Spleen (tissue), 7 donors: ENCODE data around the gene TPCN2.

Source experiments
- CTCF ChIP-seq, 11 experiments: fragments of 200-600 bp in 7 of 11; fragments of 450-650 bp in 4 of 11; sonication (generic) in 4 of 11; IDR thresholded peaks in 8 of 11; conservative IDR thresholded peaks in 3 of 11; 1 replicate in 7 of 11; 2 replicates in 4 of 11; pipeline versions ENCODE4 v1.4.0 to v1.8.0; 2016 to 2021; ENCODE audit warnings: antibody characterized with exemption in 11 of 11, inconsistent platforms in 4 of 11, mild to moderate bottlenecking in 1 of 11
- POLR2AphosphoS5 ChIP-seq, 3 donors: sonication (generic); formaldehyde crosslinking; IDR thresholded peaks; one replicate each; pipeline ENCODE4 v1.5.1; 2017; ENCODE audit warnings: antibody characterized with exemption in 3 of 3
- donor health status: DM: no; HTN: no; CAD: no; lungs with moderate emphysema.
- donor health status: DM: no; HTN: no; CAD: no.
- donor health status: DM: no; HTN: no; CAD: no.

DNA sequence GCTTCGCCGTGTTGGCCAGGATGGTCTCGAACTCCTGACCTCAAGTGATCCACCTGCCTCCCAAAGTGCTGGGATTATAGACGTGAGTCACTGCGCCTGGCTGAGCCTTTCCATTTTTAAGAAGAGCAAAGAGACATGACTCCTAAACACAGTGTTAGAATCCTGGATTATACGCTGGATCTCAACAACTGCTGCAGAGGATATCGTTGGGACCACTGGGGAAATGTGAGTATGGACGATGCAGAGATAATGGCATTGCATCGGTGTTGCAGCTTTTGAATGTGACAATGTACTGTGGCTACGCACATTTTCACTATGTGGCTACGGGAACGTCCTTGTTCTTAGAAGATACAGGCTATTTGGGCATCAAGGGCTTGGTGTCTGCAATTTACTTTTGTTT, 41.9 kb upstream of the TPCN2 start:
- TF ChIP-seq POLR2AphosphoS5 (IDR thresholded peaks at IDR 0.05) (no peak), CTCF (IDR thresholded peaks at IDR 0.05 in 8 of 11, conservative IDR thresholded peaks at IDR 0.05 in 3 of 11) (no peak)
